SK-N-SH treated with all-trans-retinoic acid at 6 μM for 48 hours (cell line): ENCODE measurements around the gene NUP133.
"Not testable (repeated sequence)": the region's sequence is repeated elsewhere in the genome, so short reads cannot be mapped to it uniquely, and the experiment has no call there.

Experiments used
- ATAC-seq: fragments of 200-7000 bp; cut with Tn5 transposase; 3 replicates; pipeline ENCODE4 v1.9.1; 2020; ENCODE audit warnings: mild to moderate bottlenecking, moderate library complexity
- BACH2 ChIP-seq: fragments of 250-450 bp; sonication (Bioruptor Pico); IDR thresholded peaks from 2 replicates; pipeline ENCODE4 v1.9.0; 2021; ENCODE audit warnings: mild to moderate bottlenecking, borderline replicate concordance
- CREB5 ChIP-seq: fragments of 250-450 bp; sonication (Bioruptor Pico); IDR thresholded peaks from 2 replicates; pipeline ENCODE4 v1.5.1; 2020; ENCODE audit warnings: low read depth, mild to moderate bottlenecking, moderate library complexity
- CSRNP3 ChIP-seq: fragments of 250-450 bp; sonication (Bioruptor Pico); IDR thresholded peaks from 2 replicates; pipeline ENCODE4 v1.5.1; 2021; ENCODE audit warnings: mild to moderate bottlenecking, moderate library complexity
- ESRRG ChIP-seq: fragments of 250-450 bp; sonication (Bioruptor Pico); IDR thresholded peaks from 2 replicates; pipeline ENCODE4 v1.6.1; 2021; ENCODE audit warnings: mild to moderate bottlenecking
- GLIS3 ChIP-seq: fragments of 250-450 bp; sonication (Bioruptor Pico); IDR thresholded peaks from 2 replicates; pipeline ENCODE4 v1.5.0; 2020; ENCODE audit warnings: mild to moderate bottlenecking, moderate library complexity
- ISL1 ChIP-seq: fragments of 250-450 bp; sonication (Bioruptor Pico); IDR thresholded peaks from 2 replicates; pipeline ENCODE4 v2.1.2; 2022; ENCODE audit warnings: mild to moderate bottlenecking, moderate library complexity
- OSR1 ChIP-seq: fragments of 250-450 bp; sonication (Bioruptor Pico); IDR thresholded peaks from 2 replicates; pipeline ENCODE4 v1.8.0; 2022; ENCODE audit warnings: moderate library complexity, mild to moderate bottlenecking, inconsistent platforms
- PPARA ChIP-seq: fragments of 250-450 bp; sonication (Bioruptor Pico); IDR thresholded peaks from 2 replicates; pipeline ENCODE4 v1.5.0; 2020; ENCODE audit warnings: mild to moderate bottlenecking, borderline replicate concordance
- RARB ChIP-seq: fragments of 250-450 bp; sonication (Bioruptor Pico); IDR thresholded peaks from 2 replicates; pipeline ENCODE4 v1.8.0; 2021; ENCODE audit warnings: mild to moderate bottlenecking, moderate library complexity
- SNAI2 ChIP-seq: fragments of 250-450 bp; sonication (Bioruptor Pico); IDR thresholded peaks from 2 replicates; pipeline ENCODE4 v1.5.0; 2020; ENCODE audit warnings: mild to moderate bottlenecking, moderate library complexity
- TCF4 ChIP-seq: fragments of 250-450 bp; sonication (Bioruptor Pico); IDR thresholded peaks from 2 replicates; pipeline ENCODE4 v1.8.0; 2021; ENCODE audit warnings: mild to moderate bottlenecking, moderate library complexity, borderline replicate concordance
- TSHZ2 ChIP-seq: fragments of 250-450 bp; sonication (Bioruptor Pico); IDR thresholded peaks from 2 replicates; pipeline ENCODE4 v1.5.0; 2020; ENCODE audit warnings: mild to moderate bottlenecking, moderate library complexity
- ZC3H10 ChIP-seq: fragments of 250-450 bp; sonication (Bioruptor Pico); IDR thresholded peaks from 2 replicates; pipeline ENCODE4 v1.5.1; 2021; ENCODE audit warnings: mild to moderate bottlenecking, moderate library complexity
- ZNF565 ChIP-seq: fragments of 450-650 bp; formaldehyde crosslinking; conservative IDR thresholded peaks from 2 replicates; pipeline ENCODE4 v1.5.0; 2020; ENCODE audit warnings: low read depth, mild to moderate bottlenecking, moderate library complexity
- ZNF70 ChIP-seq: fragments of 450-650 bp; formaldehyde crosslinking; IDR thresholded peaks from 2 replicates; pipeline ENCODE4 v1.5.0; 2020; ENCODE audit warnings: mild to moderate bottlenecking, moderate library complexity
- TF ChIP-seq, protein P1 (sequence below): fragments of 250-450 bp; sonication (Bioruptor Pico); IDR thresholded peaks from 2 replicates; pipeline ENCODE4 v1.8.0; 2021; ENCODE audit warnings: low read depth, mild to moderate bottlenecking, moderate library complexity, borderline replicate concordance

Gene NUP133

GRCh38 chr1:229514578-229515275, 6.6 kb upstream of the NUP133 start:
- peak; percentile 100 for ATAC-seq
- TF ChIP-seq ESRRG (CRISPR knock-in tag) = no peak
- TF ChIP-seq GLIS3 (CRISPR knock-in tag) = no peak
- TF ChIP-seq CREB5 (CRISPR knock-in tag) = no peak
- TF ChIP-seq, protein P1, sequence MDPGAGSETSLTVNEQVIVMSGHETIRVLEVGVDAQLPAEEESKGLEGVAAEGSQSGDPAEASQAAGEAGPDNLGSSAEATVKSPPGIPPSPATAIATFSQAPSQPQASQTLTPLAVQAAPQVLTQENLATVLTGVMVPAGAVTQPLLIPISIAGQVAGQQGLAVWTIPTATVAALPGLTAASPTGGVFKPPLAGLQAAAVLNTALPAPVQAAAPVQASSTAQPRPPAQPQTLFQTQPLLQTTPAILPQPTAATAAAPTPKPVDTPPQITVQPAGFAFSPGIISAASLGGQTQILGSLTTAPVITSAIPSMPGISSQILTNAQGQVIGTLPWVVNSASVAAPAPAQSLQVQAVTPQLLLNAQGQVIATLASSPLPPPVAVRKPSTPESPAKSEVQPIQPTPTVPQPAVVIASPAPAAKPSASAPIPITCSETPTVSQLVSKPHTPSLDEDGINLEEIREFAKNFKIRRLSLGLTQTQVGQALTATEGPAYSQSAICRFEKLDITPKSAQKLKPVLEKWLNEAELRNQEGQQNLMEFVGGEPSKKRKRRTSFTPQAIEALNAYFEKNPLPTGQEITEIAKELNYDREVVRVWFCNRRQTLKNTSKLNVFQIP (CRISPR knock-in tag) = no peak
- no peak for TF ChIP-seq TSHZ2 (CRISPR knock-in tag)
- no peak for TF ChIP-seq RARB (CRISPR knock-in tag)
- TF ChIP-seq SNAI2 (CRISPR knock-in tag) = no peak
- TF ChIP-seq ZC3H10 (CRISPR knock-in tag) = no peak
- no peak for TF ChIP-seq ZNF70
- TF ChIP-seq ZNF565 (CRISPR knock-in tag) = no peak

- ATAC-seq = not testable (repeated sequence)
Measured at GRCh38 chr1:229511625-229512024, 3.5 kb upstream of the NUP133 start.

- not testable (repeated sequence) for ATAC-seq
Measured at GRCh38 chr1:229511201-229511600, 3.1 kb upstream of the NUP133 start.

- TF ChIP-seq ISL1 (CRISPR knock-in tag) (no peak), TCF4 (CRISPR knock-in tag) (no peak), CSRNP3 (CRISPR knock-in tag) (no peak), ZNF70 (no peak), ESRRG (CRISPR knock-in tag) (no peak), OSR1 (no peak), BACH2 (CRISPR knock-in tag) (no peak), CREB5 (CRISPR knock-in tag) (no peak), TSHZ2 (CRISPR knock-in tag) (no peak), PPARA (CRISPR knock-in tag) (no peak), ZNF565 (CRISPR knock-in tag) (no peak)
- TF ChIP-seq, protein P1 (CRISPR knock-in tag) = no peak
- ATAC-seq = no peak
Measured at GRCh38 chr1:229509576-229509975, 1.4 kb upstream of the NUP133 start.
